GM12878 (cell line): ENCODE data around the gene TNRC18. TPM values are rescaled to one million over a fixed set of nuclear protein-coding genes. Genes with fewer than 3 reads are reported as not detected.

ENCODE experiments used
- ATAC-seq: fragments of 200-7000 bp; cut with Tn5 transposase; 3 replicates; pipeline ENCODE4 v1.9.1; 2020; ENCODE audit warnings: mild to moderate bottlenecking, moderate library complexity
- BruUV-seq: library from RNA; stranded (reverse); fragments of 400-500 nt; replicated peaks from 2 replicates; lab custom pipeline; 2021; lab: Mats Ljungman, UMichigan
- CTCF ChIA-PET: fragments of 300-600 bp; sonication (Branson Sonifier 250); formaldehyde crosslinking; extraction: SDS; loops from one replicate; lab custom pipeline; 2021; ENCODE audit warnings: inconsistent platforms; lab: Yijun Ruan, JAX
- POLR2A ChIA-PET: fragments of 350-600 bp; formaldehyde crosslinking; extraction: SDS; loops from one replicate; lab custom pipeline; 2021; ENCODE audit warnings: inconsistent platforms; lab: Charles Lee
- RAD21 ChIA-PET: fragments of 300-600 bp; sonication (Branson Sonifier 250); formaldehyde crosslinking; loops from one replicate; lab custom pipeline; 2023; ENCODE audit warnings: antibody characterized with exemption; ENCODE audit not compliant: unreplicated experiment; lab: Charles Lee
- SMC1A ChIA-PET: fragments of 300-600 bp; sonication (Branson Sonifier 250); formaldehyde crosslinking; loops from one replicate; lab custom pipeline; 2023; ENCODE audit not compliant: unreplicated experiment, uncharacterized antibody; lab: Charles Lee
- DNase-seq: peaks from one replicate; pipeline ENCODE4 v3.0.0-alpha.2; 2011; ENCODE audit warnings: low read depth, low spot score
- FAIRE-seq: peaks from 3 replicates; lab custom pipeline; 2011; peaks lifted over from hg19 to GRCh38; lab: Jason Lieb, UNC
- H2AFZ ChIP-seq: 2 replicates; pipeline ENCODE4 v1.6.0; 2011; ENCODE audit warnings: low read depth, low read length, control low read depth; ENCODE audit not compliant: control insufficient read depth
- H3K27ac ChIP-seq: 2 replicates; pipeline ENCODE4 v1.5.1; 2011; ENCODE audit warnings: control low read depth; ENCODE audit not compliant: control insufficient read depth, insufficient read depth
- H3K27me3 ChIP-seq, 2 experiments: replicated peaks in 1 of 2; 2 replicates each; pipeline versions ENCODE4 v1.6.0 to v1.6.1; 2011; ENCODE audit warnings: low read length in 1 of 2; ENCODE audit not compliant: control insufficient read depth in 2 of 2, insufficient read depth in 2 of 2
- H3K36me3 ChIP-seq, 2 experiments: 2 replicates each; pipeline ENCODE4 v1.5.1; 2011; ENCODE audit warnings: low read length in 1 of 2; ENCODE audit not compliant: control insufficient read depth in 2 of 2, insufficient read depth in 2 of 2
- H3K4me1 ChIP-seq: 2 replicates; pipeline ENCODE4 v1.6.1; 2011; ENCODE audit warnings: mild to moderate bottlenecking, low read length, moderate library complexity, mixed read lengths; ENCODE audit not compliant: control insufficient read depth, insufficient read depth
- H3K4me2 ChIP-seq: 2 replicates; pipeline ENCODE4 v1.6.0; 2011; ENCODE audit warnings: control low read depth; ENCODE audit not compliant: control insufficient read depth, insufficient read depth
- H3K4me3 ChIP-seq: fragments of 200-600 bp; sonication (generic); 2 replicates; pipeline ENCODE4 v1.5.1; 2016
- H3K79me2 ChIP-seq: 2 replicates; pipeline ENCODE4 v1.6.0; 2011; ENCODE audit warnings: low read length; ENCODE audit not compliant: control insufficient read depth, insufficient read depth
- H3K9ac ChIP-seq: 2 replicates; pipeline ENCODE4 v1.8.0; 2011; ENCODE audit warnings: low read length, control low read depth, mixed read lengths; ENCODE audit not compliant: control insufficient read depth, insufficient read depth
- H3K9me3 ChIP-seq: replicated peaks from 3 replicates; pipeline ENCODE4 v1.5.1; 2011; ENCODE audit warnings: mild to moderate bottlenecking, low read length; ENCODE audit not compliant: control insufficient read depth, insufficient read depth
- H4K20me1 ChIP-seq: 2 replicates; pipeline ENCODE4 v1.6.0; 2011; ENCODE audit not compliant: control insufficient read depth, insufficient read depth
- CEBPB ChIP-seq, 2 experiments: fragments of 150-350 bp in 1 of 2; IDR thresholded peaks; 2 replicates each; pipeline ENCODE4 v1.6.1; 2012 to 2014; ENCODE audit warnings: low read depth in 2 of 2, low read length in 2 of 2, borderline replicate concordance in 1 of 2, inconsistent platforms in 1 of 2
- EED ChIP-seq: sonication (generic); IDR thresholded peaks from 2 replicates; pipeline ENCODE4 v1.6.1; 2016; ENCODE audit warnings: antibody characterized with exemption, low read depth
- SPI1 ChIP-seq: IDR thresholded peaks from 2 replicates; pipeline ENCODE4 v1.6.1; 2011; ENCODE audit warnings: low read depth, mild to moderate bottlenecking, low read length, moderate library complexity, borderline replicate concordance; ENCODE audit not compliant: insufficient read depth
- SREBF1 ChIP-seq: IDR thresholded peaks from 2 replicates; pipeline ENCODE4 v1.6.1; 2012; ENCODE audit warnings: mild to moderate bottlenecking, low read length
- ZNF207 ChIP-seq: fragments of 450-650 bp; IDR thresholded peaks from 2 replicates; pipeline ENCODE4 v1.6.1; 2014; ENCODE audit warnings: antibody characterized with exemption, mild to moderate bottlenecking, borderline replicate concordance
- WGBS: methylation state at CpG from one replicate; pipeline ENCODE4 v1.1.6; 2016; ENCODE audit warnings: low lambda C conversion rate; ENCODE audit not compliant: insufficient replicate concordance, insufficient coverage; ENCODE audit errors: missing lambda C conversion rate; 5-methylcytosine and 5-hydroxymethylcytosine counted together
- in situ Hi-C: fragments of 300-500 bp; cut with MboI; formaldehyde crosslinking; loops from 9 replicates; pipeline ENCODE4 v1.14.3; 2018; ENCODE audit warnings: mixed read lengths
- intact Hi-C: fragments of 100-400 bp; cut with micrococcal nuclease; formaldehyde crosslinking; loops from one replicate; pipeline ENCODE4 v1.14.2; 2022; ENCODE audit not compliant: unreplicated experiment
- polyA plus RNA-seq, 11 experiments: library from polyadenylated mRNA; depleted of rRNA in 4 of 11; unstranded in 6 of 11; stranded (reverse) in 5 of 11; fragments of >200 nt; fragmentation: Nextera tagmentation in 4 of 11; fragmentation: Illumina TruSeq in 1 of 11; extraction: Ambion mirVana in 4 of 11; extraction: Trizol in 1 of 11; gene quantifications; 1 replicate in 1 of 11; 2 replicates in 10 of 11; pipeline versions ENCODE4 v1.2.1 to v1.2.3, GENCODE V29; 2011 to 2016; ENCODE audit warnings: inconsistent platforms in 2 of 11, missing spikeins in 2 of 11, low read depth in 1 of 11
- total RNA-seq, 4 experiments: library from RNA; depleted of rRNA in 3 of 4; stranded (reverse); fragments of >200 nt in 3 of 4; fragmentation: Illumina TruSeq in 1 of 4; extraction: Trizol in 1 of 4; gene quantifications; 2 replicates each; pipeline versions ENCODE4 v1.2.1 to v1.2.3, GENCODE V29; 2013 to 2021
- TF ChIP-seq, protein P1 (sequence below): IDR thresholded peaks from 2 replicates; pipeline ENCODE4 v1.6.1; 2011; ENCODE audit warnings: low read depth, low read length, improper control_type of control experiment, borderline replicate concordance
- TF ChIP-seq, protein P2 (sequence below): IDR thresholded peaks from 2 replicates; pipeline ENCODE4 v1.6.1; 2012; ENCODE audit warnings: low read depth, low read length, improper control_type of control experiment
- TF ChIP-seq, protein P3 (sequence below): IDR thresholded peaks from 2 replicates; pipeline ENCODE4 v1.6.1; 2012; ENCODE audit warnings: improper control_type of control experiment, low read depth, low read length; ENCODE audit not compliant: insufficient replicate concordance

Gene TNRC18
- total and polyA plus RNA-seq, 10 of the 15 experiments (the other 5 are each of a cell fraction or from before 2014, with no cell fraction given): 0.02 to 31.7 (median 5.4) TPM

DNA sequence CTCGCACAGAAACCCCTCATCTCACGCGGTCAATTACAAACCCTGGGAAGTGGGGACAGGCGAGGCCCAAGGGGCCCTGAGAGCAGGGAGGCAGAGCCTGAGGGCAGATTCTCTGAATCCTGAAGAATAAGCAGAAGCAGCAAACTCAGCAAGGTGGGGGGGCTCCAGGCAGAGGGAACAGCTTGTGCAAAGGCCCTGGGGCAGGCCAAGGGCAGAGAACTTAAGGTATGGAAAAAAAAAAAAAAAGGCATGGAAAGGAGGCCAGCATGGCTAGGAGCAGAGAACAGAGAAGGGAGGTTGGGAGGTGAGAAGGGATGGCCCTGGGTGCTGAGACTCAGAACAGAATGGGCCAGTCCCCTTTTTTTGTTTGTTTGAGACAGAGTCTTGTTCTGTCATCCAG, 32.8 kb upstream of the TNRC18 start:
- FAIRE-seq: no peak
- ChIA-PET RAD21 (no interaction called here), POLR2A (no interaction called here)
- in situ Hi-C loops: no loop called here
- ATAC-seq: no peak
- DNase-seq: no peak
- Histone ChIP-seq H3K4me1 (no peaks in the 10 kb centered on the region; the same call in 1 of the 2 replicates), H3K9ac (no peak overlapping the region), H3K4me2 (no peak overlapping the region), H3K4me3 (no peak overlapping the region), H3K27ac (no peak overlapping the region), H3K79me2 (no peaks in the 10 kb centered on the region), H3K36me3 (no peaks in the 10 kb centered on the region), H2AFZ (no peak overlapping the region)
- intact Hi-C loops: no loop called here
- TF ChIP-seq ZNF207 (no peak), SPI1 (no peak)
- TF ChIP-seq, protein P1, sequence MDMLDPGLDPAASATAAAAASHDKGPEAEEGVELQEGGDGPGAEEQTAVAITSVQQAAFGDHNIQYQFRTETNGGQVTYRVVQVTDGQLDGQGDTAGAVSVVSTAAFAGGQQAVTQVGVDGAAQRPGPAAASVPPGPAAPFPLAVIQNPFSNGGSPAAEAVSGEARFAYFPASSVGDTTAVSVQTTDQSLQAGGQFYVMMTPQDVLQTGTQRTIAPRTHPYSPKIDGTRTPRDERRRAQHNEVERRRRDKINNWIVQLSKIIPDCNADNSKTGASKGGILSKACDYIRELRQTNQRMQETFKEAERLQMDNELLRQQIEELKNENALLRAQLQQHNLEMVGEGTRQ: no peak
- TF ChIP-seq, all 136 proteins: peak for 0
- H3K27me3 ChIP-seq: no peaks in the 10 kb centered on the region
- H4K20me1 ChIP-seq: no peaks in the 10 kb centered on the region
- 74% methylated on average over 4 of the region's 4 CpGs for WGBS
- no peaks in the 10 kb centered on the region for H3K9me3 ChIP-seq
- BruUV-seq: no TSS peak
- ChIA-PET SMC1A (interaction anchor here (0.8 to 2.2 kb wide), 6 partner anchors 9 to 224 kb away, joined by 3 to 7 read pairs (median 4); no protein-coding TSS in a partner anchor), CTCF (interaction anchor here (0.6 to 1.4 kb wide), 5 partner anchors 18 to 600 kb away, joined by 3 read pairs; no protein-coding TSS in a partner anchor)

DNA sequence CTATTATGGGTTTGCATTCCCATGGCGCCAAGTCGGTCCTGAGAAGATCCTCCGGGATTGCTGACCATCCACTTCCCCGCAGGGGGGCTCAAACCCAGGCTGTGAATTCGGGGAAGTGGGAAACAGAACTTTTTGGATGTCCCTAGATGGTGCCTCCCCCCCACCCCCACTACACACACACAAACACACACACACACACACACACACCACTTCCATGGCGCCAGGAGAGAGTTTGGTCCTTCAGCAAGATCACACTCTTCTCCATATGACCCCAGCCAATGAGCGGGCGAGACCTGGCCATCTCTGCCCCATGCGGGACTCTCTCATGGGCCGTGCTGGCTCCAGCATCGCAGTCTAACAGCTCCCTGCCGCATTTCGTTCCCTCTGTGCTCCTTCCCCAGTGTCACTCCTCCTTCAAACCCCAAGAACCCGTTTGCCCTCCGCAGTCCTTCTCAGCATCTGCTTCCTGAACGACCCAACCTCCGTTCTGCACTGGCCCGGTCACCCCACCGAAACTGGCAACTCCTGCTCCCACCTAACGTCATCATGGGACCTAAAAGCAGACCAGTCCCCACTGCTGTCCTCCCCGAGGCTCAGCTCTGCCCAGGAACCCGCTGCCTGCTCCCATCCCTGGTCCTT, 32.1 kb upstream of the TNRC18 start:
- no peak for FAIRE-seq
- ATAC-seq: no peak
- Histone ChIP-seq H3K36me3 (no peaks in the 10 kb centered on the region), H3K9ac (no peak overlapping the region), H2AFZ (no peak overlapping the region), H3K79me2 (no peaks in the 10 kb centered on the region), H3K4me2 (no peak overlapping the region), H3K9me3 (no peaks in the 10 kb centered on the region), H3K4me3 (no peak overlapping the region), H3K4me1 (no peaks in the 10 kb centered on the region; the same call in 1 of the 2 replicates), H3K27me3 (no peaks in the 10 kb centered on the region), H4K20me1 (no peaks in the 10 kb centered on the region), H3K27ac (no peak overlapping the region)
- ChIA-PET RAD21 (no interaction called here), SMC1A (no interaction called here), POLR2A (no interaction called here), CTCF (interaction anchor here (0.6 kb wide), 1 partner anchor 599 kb away, joined by 3 read pairs; no protein-coding TSS in a partner anchor)
- in situ Hi-C loops (no loop called here), intact Hi-C loops (no loop called here)
- BruUV-seq: no TSS peak
- 63% methylated on average over 22 of the region's 22 CpGs for WGBS
- no peak for DNase-seq
- TF ChIP-seq, protein P2, sequence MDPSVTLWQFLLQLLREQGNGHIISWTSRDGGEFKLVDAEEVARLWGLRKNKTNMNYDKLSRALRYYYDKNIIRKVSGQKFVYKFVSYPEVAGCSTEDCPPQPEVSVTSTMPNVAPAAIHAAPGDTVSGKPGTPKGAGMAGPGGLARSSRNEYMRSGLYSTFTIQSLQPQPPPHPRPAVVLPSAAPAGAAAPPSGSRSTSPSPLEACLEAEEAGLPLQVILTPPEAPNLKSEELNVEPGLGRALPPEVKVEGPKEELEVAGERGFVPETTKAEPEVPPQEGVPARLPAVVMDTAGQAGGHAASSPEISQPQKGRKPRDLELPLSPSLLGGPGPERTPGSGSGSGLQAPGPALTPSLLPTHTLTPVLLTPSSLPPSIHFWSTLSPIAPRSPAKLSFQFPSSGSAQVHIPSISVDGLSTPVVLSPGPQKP: no peak
- no peak for TF ChIP-seq EED
- TF ChIP-seq CEBPB (IDR thresholded peaks at IDR 0.05; ENCODE audit: borderline replicate concordance in 1 of 2, low read depth in 2 of 2, low read length in 2 of 2): no peak
- no peak for TF ChIP-seq SREBF1
- TF ChIP-seq, protein P3, sequence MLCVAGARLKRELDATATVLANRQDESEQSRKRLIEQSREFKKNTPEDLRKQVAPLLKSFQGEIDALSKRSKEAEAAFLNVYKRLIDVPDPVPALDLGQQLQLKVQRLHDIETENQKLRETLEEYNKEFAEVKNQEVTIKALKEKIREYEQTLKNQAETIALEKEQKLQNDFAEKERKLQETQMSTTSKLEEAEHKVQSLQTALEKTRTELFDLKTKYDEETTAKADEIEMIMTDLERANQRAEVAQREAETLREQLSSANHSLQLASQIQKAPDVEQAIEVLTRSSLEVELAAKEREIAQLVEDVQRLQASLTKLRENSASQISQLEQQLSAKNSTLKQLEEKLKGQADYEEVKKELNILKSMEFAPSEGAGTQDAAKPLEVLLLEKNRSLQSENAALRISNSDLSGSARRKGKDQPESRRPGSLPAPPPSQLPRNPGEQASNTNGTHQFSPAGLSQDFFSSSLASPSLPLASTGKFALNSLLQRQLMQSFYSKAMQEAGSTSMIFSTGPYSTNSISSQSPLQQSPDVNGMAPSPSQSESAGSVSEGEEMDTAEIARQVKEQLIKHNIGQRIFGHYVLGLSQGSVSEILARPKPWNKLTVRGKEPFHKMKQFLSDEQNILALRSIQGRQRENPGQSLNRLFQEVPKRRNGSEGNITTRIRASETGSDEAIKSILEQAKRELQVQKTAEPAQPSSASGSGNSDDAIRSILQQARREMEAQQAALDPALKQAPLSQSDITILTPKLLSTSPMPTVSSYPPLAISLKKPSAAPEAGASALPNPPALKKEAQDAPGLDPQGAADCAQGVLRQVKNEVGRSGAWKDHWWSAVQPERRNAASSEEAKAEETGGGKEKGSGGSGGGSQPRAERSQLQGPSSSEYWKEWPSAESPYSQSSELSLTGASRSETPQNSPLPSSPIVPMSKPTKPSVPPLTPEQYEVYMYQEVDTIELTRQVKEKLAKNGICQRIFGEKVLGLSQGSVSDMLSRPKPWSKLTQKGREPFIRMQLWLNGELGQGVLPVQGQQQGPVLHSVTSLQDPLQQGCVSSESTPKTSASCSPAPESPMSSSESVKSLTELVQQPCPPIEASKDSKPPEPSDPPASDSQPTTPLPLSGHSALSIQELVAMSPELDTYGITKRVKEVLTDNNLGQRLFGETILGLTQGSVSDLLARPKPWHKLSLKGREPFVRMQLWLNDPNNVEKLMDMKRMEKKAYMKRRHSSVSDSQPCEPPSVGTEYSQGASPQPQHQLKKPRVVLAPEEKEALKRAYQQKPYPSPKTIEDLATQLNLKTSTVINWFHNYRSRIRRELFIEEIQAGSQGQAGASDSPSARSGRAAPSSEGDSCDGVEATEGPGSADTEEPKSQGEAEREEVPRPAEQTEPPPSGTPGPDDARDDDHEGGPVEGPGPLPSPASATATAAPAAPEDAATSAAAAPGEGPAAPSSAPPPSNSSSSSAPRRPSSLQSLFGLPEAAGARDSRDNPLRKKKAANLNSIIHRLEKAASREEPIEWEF: no peak
